B cell (primary cell): ENCODE data around the gene OCA2. TPM values are rescaled to one million over a fixed set of nuclear protein-coding genes. Genes with fewer than 3 reads are reported as not detected.

Source experiments
- ATAC-seq: fragments of 200-7000 bp; cut with Tn5 transposase; one replicate; pipeline ENCODE4 v1.10.0; 2021; ENCODE audit warnings: low read depth, mild to moderate bottlenecking, moderate number of reproducible peaks, moderate library complexity
- CTCF ChIA-PET: fragments of 350-600 bp; sonication (Branson Sonifier 250); formaldehyde crosslinking; loops from one replicate; lab custom pipeline; 2021; ENCODE audit warnings: antibody characterized with exemption, inconsistent platforms; lab: Charles Lee
- POLR2A ChIA-PET: fragments of 350-600 bp; sonication (Branson Sonifier 250); formaldehyde crosslinking; loops from one replicate; lab custom pipeline; 2021; ENCODE audit warnings: antibody characterized with exemption; lab: Charles Lee
- DNase-seq: peaks from one replicate; pipeline ENCODE4 v3.0.0; 2013
- H2AFZ ChIP-seq: 2 replicates; pipeline ENCODE4 v1.6.1; 2012; ENCODE audit warnings: mild to moderate bottlenecking, low read depth, low read length; ENCODE audit not compliant: insufficient read depth, poor library complexity, severe bottlenecking
- H3K27ac ChIP-seq, 2 donors: 1 replicate in 1 of 2; 2 replicates in 1 of 2; pipeline ENCODE4 v1.5.1; 2012 to 2013; ENCODE audit warnings: low read length in 2 of 2, mild to moderate bottlenecking in 2 of 2, moderate library complexity in 1 of 2
- H3K27me3 ChIP-seq, 4 experiments: fragments of 200-600 bp in 1 of 4; sonication (generic) in 1 of 4; replicated peaks in 1 of 4; 1 replicate in 2 of 4; 2 replicates in 2 of 4; pipeline versions ENCODE4 v1.6.1 to v1.7.0; 2013 to 2016; ENCODE audit warnings: low read length in 3 of 4, mild to moderate bottlenecking in 2 of 4, mixed read lengths in 1 of 4, moderate library complexity in 1 of 4; ENCODE audit not compliant: insufficient read depth in 4 of 4, control insufficient read depth in 3 of 4; ENCODE audit errors: control extremely low read depth in 1 of 4
- H3K36me3 ChIP-seq, 2 experiments: replicated peaks in 1 of 2; 1 replicate in 1 of 2; 2 replicates in 1 of 2; pipeline versions ENCODE4 v1.6.1 to v1.7.1; 2013; ENCODE audit warnings: low read length in 1 of 2; ENCODE audit not compliant: insufficient read depth in 2 of 2, control insufficient read depth in 1 of 2; ENCODE audit errors: control extremely low read depth in 1 of 2, extremely low read depth in 1 of 2
- H3K4me1 ChIP-seq, 2 donors: fragments of 200-600 bp in 1 of 2; sonication (generic) in 1 of 2; 1 replicate in 1 of 2; 2 replicates in 1 of 2; pipeline versions ENCODE4 v1.5.1 to v1.6.1; 2013 to 2017; ENCODE audit warnings: low read length in 2 of 2; ENCODE audit not compliant: control insufficient read depth in 2 of 2, insufficient read depth in 2 of 2
- H3K4me2 ChIP-seq: replicated peaks from 2 replicates; pipeline ENCODE3; 2012; ENCODE audit warnings: mild to moderate bottlenecking, low read depth, low read length; ENCODE audit not compliant: poor library complexity, severe bottlenecking
- H3K4me3 ChIP-seq, 5 experiments: fragments of 200-600 bp in 1 of 5; sonication (generic) in 1 of 5; 1 replicate in 3 of 5; 2 replicates in 2 of 5; pipeline versions ENCODE4 v1.5.1 to v1.7.0; 2011 to 2016; ENCODE audit warnings: low read length in 4 of 5, mild to moderate bottlenecking in 4 of 5, low read depth in 2 of 5, control low read depth in 1 of 5, moderate library complexity in 1 of 5; ENCODE audit not compliant: insufficient read depth in 1 of 5; ENCODE audit errors: control extremely low read depth in 1 of 5, extremely low read depth in 1 of 5
- H3K79me2 ChIP-seq: fragments of 200-600 bp; sonication (generic); one replicate; pipeline ENCODE4 v1.6.0; 2016; ENCODE audit warnings: low read length; ENCODE audit not compliant: control insufficient read depth, insufficient read depth
- H3K9ac ChIP-seq: fragments of 200-600 bp; sonication (generic); 2 replicates; pipeline ENCODE4 v1.6.1; 2017; ENCODE audit warnings: mild to moderate bottlenecking, low read length, moderate library complexity
- H3K9me3 ChIP-seq, 3 donors: one replicate each; pipeline versions ENCODE4 v1.6.1 to v1.7.1; 2013; ENCODE audit warnings: low read length in 2 of 3; ENCODE audit not compliant: control insufficient read depth in 2 of 3, insufficient read depth in 1 of 3; ENCODE audit errors: control extremely low read depth in 1 of 3
- H4K20me1 ChIP-seq: 2 replicates; pipeline ENCODE4 v1.6.0; 2012; ENCODE audit warnings: mild to moderate bottlenecking, low read length; ENCODE audit not compliant: insufficient read depth, control insufficient read depth, poor library complexity, severe bottlenecking
- H3K27ac Mint-ChIP-seq: one replicate; pipeline ENCODE4 v1.8.0; 2021; ENCODE audit warnings: mixed read lengths
- H3K27me3 Mint-ChIP-seq: one replicate; pipeline ENCODE4 v1.8.0; 2021; ENCODE audit warnings: mixed read lengths
- H3K4me1 Mint-ChIP-seq: one replicate; pipeline ENCODE4 v1.8.0; 2021; ENCODE audit warnings: mixed read lengths
- H3K4me3 Mint-ChIP-seq: one replicate; pipeline ENCODE4 v1.8.0; 2021; ENCODE audit warnings: mixed read lengths
- H3K9me3 Mint-ChIP-seq: one replicate; pipeline ENCODE4 v1.8.0; 2022; ENCODE audit warnings: mixed read lengths; ENCODE audit not compliant: insufficient read depth
- CTCF ChIP-seq: fragments of 200-600 bp; IDR thresholded peaks from one replicate; pipeline ENCODE4 v1.8.0; 2022; ENCODE audit warnings: antibody characterized with exemption, mild to moderate bottlenecking
- EZH2 ChIP-seq: IDR thresholded peaks from 2 replicates; pipeline ENCODE4 v1.6.1; 2012; ENCODE audit warnings: borderline replicate concordance, low read depth, mild to moderate bottlenecking, moderate library complexity, low read length; ENCODE audit not compliant: insufficient read depth, poor library complexity, severe bottlenecking
- WGBS: methylation state at CpG from one replicate; pipeline ENCODE4 v1.1.5; 2013; ENCODE audit warnings: missing lambda C conversion rate; ENCODE audit not compliant: insufficient coverage; 5-methylcytosine and 5-hydroxymethylcytosine counted together
- intact Hi-C: fragments of 100-400 bp; cut with micrococcal nuclease; formaldehyde crosslinking; loops from one replicate; pipeline ENCODE4 v1.10.0; 2022
- polyA plus RNA-seq: library from polyadenylated mRNA; depleted of rRNA; stranded (reverse); fragments of >200 nt; gene quantifications from 2 replicates; pipeline ENCODE4 v1.2.3, GENCODE V29; 2012
- total RNA-seq, 2 donors: library from RNA; stranded (reverse); fragments of 120-200 nt in 1 of 2; gene quantifications; 1 replicate in 1 of 2; 2 replicates in 1 of 2; pipeline versions ENCODE4 v1.2.3 to v1.2.4, GENCODE V29; 2013 to 2022

The OCA2 gene
- total and polyA plus RNA-seq, 2 donors (not counting 1 experiment from before 2014, with no cell fraction given): 0.12 TPM; not detected in 1

GRCh38 chr15:28027714-28028076 lies 71.4 kb downstream of the OCA2 start:
- Histone ChIP-seq H3K4me2 (no peak overlapping the region), H4K20me1 (no peaks in the 10 kb centered on the region), H3K27me3 (no peaks in the 10 kb centered on the region), H2AFZ (no peak overlapping the region), H3K9ac (no peak overlapping the region), H3K36me3 (no peaks in the 10 kb centered on the region), H3K9me3 (peaks cover 0 to 3% (median 0%) of the 10 kb centered on the region in 3 donors), H3K27ac (no peak overlapping the region), H3K79me2 (no peaks in the 10 kb centered on the region), H3K4me1 (no peaks in the 10 kb centered on the region), H3K4me3 (no peak overlapping the region)
- Mint-ChIP-seq H3K4me3 (no peak overlapping the region), H3K9me3 (no peaks in the 10 kb centered on the region), H3K27ac (no peak overlapping the region), H3K4me1 (no peaks in the 10 kb centered on the region), H3K27me3 (no peaks in the 10 kb centered on the region)
- CTCF ChIA-PET: no interaction called here
- POLR2A ChIA-PET: no interaction called here
- 94% methylated on average over 12 of the region's 12 CpGs for WGBS
- TF ChIP-seq CTCF: no peak
- no peak for TF ChIP-seq EZH2
- DNase-seq (no peak), ATAC-seq (no peak)
- intact Hi-C loops: no loop called here

- no peak overlapping the region for H3K9ac ChIP-seq
- H3K9me3 Mint-ChIP-seq: no peaks in the 10 kb centered on the region
- no peaks in the 10 kb centered on the region for H3K36me3 ChIP-seq
- POLR2A ChIA-PET: no interaction called here
- no peak overlapping the region for H3K4me2 ChIP-seq
- ATAC-seq (no peak), DNase-seq (no peak)
- H3K4me1 ChIP-seq: no peaks in the 10 kb centered on the region
- CTCF ChIA-PET: no interaction called here
- intact Hi-C loops: no loop called here
- no peaks in the 10 kb centered on the region for H3K4me1 Mint-ChIP-seq
- H3K27ac ChIP-seq: no peak overlapping the region
- H3K27me3 Mint-ChIP-seq: no peaks in the 10 kb centered on the region
- no peak overlapping the region for H2AFZ ChIP-seq
- H3K27ac Mint-ChIP-seq: no peak overlapping the region
- TF ChIP-seq EZH2 (no peak), CTCF (no peak)
- WGBS: 95% methylated on average over 37 of the region's 45 CpGs
- no peaks in the 10 kb centered on the region for H3K79me2 ChIP-seq
- H3K4me3 Mint-ChIP-seq: no peak overlapping the region
- H3K9me3 ChIP-seq: peaks cover 0 to 3% (median 0%) of the 10 kb centered on the region in 3 donors
- no peaks in the 10 kb centered on the region for H4K20me1 ChIP-seq
- no peak overlapping the region for H3K4me3 ChIP-seq
- no peaks in the 10 kb centered on the region for H3K27me3 ChIP-seq
Measured at GRCh38 chr15:28026764-28027713, 72.1 kb downstream of the OCA2 start.
